Superior temporal gyrus (tissue), 1 donor: ENCODE measurements around the gene STK32B.

ENCODE experiments used
- DNase-seq: peaks from one replicate; pipeline ENCODE4 v3.0.0-alpha.2; 2016; ENCODE audit errors: extremely low spot score

The STK32B gene

GRCh38 chr4:5524446-5525299 is 473.4 kb downstream of the STK32B start:
- DNase-seq: no peak

GRCh38 chr4:5526080-5526846 is 475.0 kb downstream of the STK32B start:
- no peak for DNase-seq

GRCh38 chr4:5527211-5527610 is 475.9 kb downstream of the STK32B start:
- DNase-seq: no peak

- no peak for DNase-seq
These were observed 476.8 kb downstream of the STK32B start for GRCh38 chr4:5528031-5528436.

- no peak for DNase-seq
These were observed 480.8 kb downstream of the STK32B start for GRCh38 chr4:5532100-5532499.

GRCh38 chr4:5539584-5539983 is 488.3 kb downstream of the STK32B start:
- DNase-seq: no peak

- DNase-seq: no peak
These were observed 489.9 kb downstream of the STK32B start for GRCh38 chr4:5541169-5541568.

GRCh38 chr4:5543681-5544080 is 492.4 kb downstream of the STK32B start:
- DNase-seq: no peak

GRCh38 chr4:5544762-5545161 is 493.5 kb downstream of the STK32B start:
- DNase-seq: no peak

GRCh38 chr4:5545271-5545670 is 494.0 kb downstream of the STK32B start:
- DNase-seq: no peak

- no peak for DNase-seq
These were observed 496.5 kb downstream of the STK32B start for GRCh38 chr4:5547651-5548249.
